Loucy (cell line): Measurements from ENCODE around the gene OCSTAMP.

ENCODE experiments used
- H2AFZ ChIP-seq: fragments of 200-600 bp; sonication (generic); 2 replicates; pipeline ENCODE4 v1.6.0; 2016; ENCODE audit warnings: antibody characterized with exemption, mild to moderate bottlenecking, low read length, moderate library complexity
- H3F3A ChIP-seq: fragments of 200-600 bp; 2 replicates; pipeline ENCODE4 v1.6.0; 2016; ENCODE audit warnings: antibody characterized with exemption, low read depth, mild to moderate bottlenecking
- H3K27me3 ChIP-seq: fragments of 200-600 bp; sonication (generic); 2 replicates; pipeline ENCODE4 v1.6.1; 2014; ENCODE audit warnings: low read length, mild to moderate bottlenecking; ENCODE audit not compliant: insufficient read depth, poor library complexity, severe bottlenecking
- H3K36me3 ChIP-seq: fragments of 200-600 bp; sonication (generic); 2 replicates; pipeline ENCODE4 v1.6.1; 2016; ENCODE audit warnings: low read length; ENCODE audit not compliant: insufficient read depth
- H3K4me1 ChIP-seq: fragments of 200-600 bp; sonication (generic); 2 replicates; pipeline ENCODE4 v1.5.1; 2014; ENCODE audit warnings: low read length, mild to moderate bottlenecking; ENCODE audit not compliant: insufficient read depth, poor library complexity, severe bottlenecking
- H3K4me2 ChIP-seq: fragments of 200-600 bp; sonication (generic); 2 replicates; pipeline ENCODE4 v1.6.0; 2014; ENCODE audit warnings: antibody characterized with exemption, low read length, low read depth, mild to moderate bottlenecking; ENCODE audit not compliant: poor library complexity, severe bottlenecking
- H3K4me3 ChIP-seq: fragments of 200-600 bp; sonication (generic); 2 replicates; pipeline ENCODE4 v1.5.1; 2014; ENCODE audit warnings: low read length, mild to moderate bottlenecking, mixed read lengths; ENCODE audit not compliant: poor library complexity, severe bottlenecking
- H3K79me2 ChIP-seq: fragments of 200-600 bp; sonication (generic); 2 replicates; pipeline ENCODE4 v1.6.1; 2014; ENCODE audit warnings: low read length; ENCODE audit not compliant: insufficient read depth
- H3K9ac ChIP-seq: fragments of 200-600 bp; sonication (generic); 2 replicates; pipeline ENCODE4 v1.6.0; 2014; ENCODE audit warnings: mild to moderate bottlenecking, low read depth, low read length, moderate library complexity; ENCODE audit not compliant: poor library complexity, severe bottlenecking
- H3K9me2 ChIP-seq: fragments of 200-600 bp; sonication (generic); replicated peaks from 2 replicates; pipeline ENCODE4 v1.6.1; 2016; ENCODE audit warnings: low read depth, low read length, mixed read lengths
- H3K9me3 ChIP-seq: fragments of 200-600 bp; sonication (generic); 2 replicates; pipeline ENCODE4 v1.6.1; 2014; ENCODE audit warnings: mild to moderate bottlenecking, antibody characterized with exemption, low read length, low read depth; ENCODE audit not compliant: insufficient read depth
- H4K20me1 ChIP-seq: fragments of 200-600 bp; sonication (generic); 2 replicates; pipeline ENCODE4 v1.6.0; 2014; ENCODE audit warnings: antibody characterized with exemption, low read length, mild to moderate bottlenecking; ENCODE audit not compliant: insufficient read depth, poor library complexity, severe bottlenecking
- CTCF ChIP-seq: fragments of 200-600 bp; sonication (generic); conservative IDR thresholded peaks from 2 replicates; pipeline ENCODE4 v1.5.1; 2014; ENCODE audit warnings: mild to moderate bottlenecking, antibody characterized with exemption, low read length
- EZH2phosphoT487 ChIP-seq: fragments of 200-600 bp; IDR thresholded peaks from 2 replicates; pipeline ENCODE4 v1.6.1; 2018; ENCODE audit warnings: antibody characterized with exemption, mild to moderate bottlenecking, moderate library complexity, borderline replicate concordance

The OCSTAMP gene

GRCh38 chr20:46562373-46563169 is 12.1 kb upstream of the OCSTAMP start:
- TF ChIP-seq CTCF (peak; percentile 85), EZH2phosphoT487 (no peak)
- no peaks in the 10 kb centered on the region for H4K20me1 ChIP-seq
- peak overlapping the region; percentile 59 for H3K4me2 ChIP-seq
- no peaks in the 10 kb centered on the region for H3K79me2 ChIP-seq
- H3K9me3 ChIP-seq, result no peaks in the 10 kb centered on the region
- no peaks in the 10 kb centered on the region for H3K36me3 ChIP-seq
- peak overlapping the region; percentile 27 for H3K9ac ChIP-seq
- H3K9me2 ChIP-seq, result no peaks in the 10 kb centered on the region
- H3F3A ChIP-seq, result no peaks in the 10 kb centered on the region
- H3K4me1 ChIP-seq, result peaks cover 42% of the 10 kb centered on the region
- H3K4me3 ChIP-seq, result peak overlapping the region; percentile 44
- peak overlapping the region; percentile 70 for H2AFZ ChIP-seq
- no peaks in the 10 kb centered on the region for H3K27me3 ChIP-seq

GRCh38 chr20:46562009-46562372 is 11.5 kb upstream of the OCSTAMP start:
- Histone ChIP-seq H3K4me1 (peaks cover 41% of the 10 kb centered on the region), H4K20me1 (no peaks in the 10 kb centered on the region), H3K79me2 (no peaks in the 10 kb centered on the region), H3K9me2 (no peaks in the 10 kb centered on the region), H3K36me3 (no peaks in the 10 kb centered on the region), H3K4me3 (peak overlapping the region; percentile 44), H3K9ac (peak overlapping the region; percentile 27), H3K9me3 (no peaks in the 10 kb centered on the region), H3K4me2 (peak overlapping the region; percentile 59), H2AFZ (peak overlapping the region; percentile 70), H3F3A (no peaks in the 10 kb centered on the region), H3K27me3 (no peaks in the 10 kb centered on the region)
- TF ChIP-seq CTCF (no peak), EZH2phosphoT487 (no peak)

GRCh38 chr20:46559685-46560440 is 9.4 kb upstream of the OCSTAMP start:
- Histone ChIP-seq H3K9me3 (no peaks in the 10 kb centered on the region), H3K4me1 (peaks cover 49% of the 10 kb centered on the region), H3K27me3 (no peaks in the 10 kb centered on the region), H4K20me1 (no peaks in the 10 kb centered on the region), H3K79me2 (no peaks in the 10 kb centered on the region), H3K9ac (no peak overlapping the region), H2AFZ (no peak overlapping the region), H3F3A (no peaks in the 10 kb centered on the region), H3K4me2 (no peak overlapping the region), H3K9me2 (no peaks in the 10 kb centered on the region), H3K4me3 (no peak overlapping the region), H3K36me3 (no peaks in the 10 kb centered on the region)
- TF ChIP-seq CTCF, result peak; percentile 58
- no peak for TF ChIP-seq EZH2phosphoT487
